H54 (cell line): Measurements from ENCODE around the gene KLF16.
"Not testable (repeated sequence)": the region's sequence is repeated elsewhere in the genome, so short reads cannot be mapped to it uniquely, and the experiment has no call there.

Source experiments
- DNase-seq: peaks from one replicate; pipeline ENCODE4 v3.0.0; 2011; ENCODE audit warnings: low spot score, mixed read lengths; ENCODE audit not compliant: insufficient read length
- FAIRE-seq: peaks from 3 replicates; lab custom pipeline; 2011; peaks lifted over from hg19 to GRCh38; lab: Jason Lieb, UNC
- POLR2A ChIP-seq: IDR thresholded peaks from 2 replicates; pipeline ENCODE4 v1.6.1; 2011; ENCODE audit warnings: low read depth, mild to moderate bottlenecking, low read length

Gene KLF16

DNA sequence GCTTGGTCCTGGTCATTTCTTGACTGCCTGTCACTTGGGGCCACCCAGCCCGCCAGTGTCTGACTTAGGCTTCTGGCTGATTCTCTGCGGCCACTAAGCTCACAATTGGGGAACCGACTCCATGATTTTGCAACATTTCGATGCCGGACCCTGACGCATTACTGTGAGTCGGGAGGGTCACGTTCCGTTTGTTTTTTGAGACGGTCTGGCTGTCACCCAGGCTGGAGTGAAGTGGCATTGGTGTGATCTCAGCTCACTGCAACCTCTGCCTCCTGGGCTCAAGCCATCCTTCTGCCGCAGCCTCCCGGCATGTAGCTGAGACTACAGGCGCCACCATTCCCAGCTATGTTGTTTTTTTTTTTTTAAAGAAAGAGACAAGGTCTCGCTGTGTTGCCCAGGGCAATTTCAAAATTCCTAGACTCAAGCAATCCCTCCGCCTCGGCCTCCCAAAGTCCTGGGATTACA lies 38.6 kb upstream of the KLF16 start:
- no peak for DNase-seq
- no peak for FAIRE-seq
- TF ChIP-seq POLR2A, result no peak

DNA sequence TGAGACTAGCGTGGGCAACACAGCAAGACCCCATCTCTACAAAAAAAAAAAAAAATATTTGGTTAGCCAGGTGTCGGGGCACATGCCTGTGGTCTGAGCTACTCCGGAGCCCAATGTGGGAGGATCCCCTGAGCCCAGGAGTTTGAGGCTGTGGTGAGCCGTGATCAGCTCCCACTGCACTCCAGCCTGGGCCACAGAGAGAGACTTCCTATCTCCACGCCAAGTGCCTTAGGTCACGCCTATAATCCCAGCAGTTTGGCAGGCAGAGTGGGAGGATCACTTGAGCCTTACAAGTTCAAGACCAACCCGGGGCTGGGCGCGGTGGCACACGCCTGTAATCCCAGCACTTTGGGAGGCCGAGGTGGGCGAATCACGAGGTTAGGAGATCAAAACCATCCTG lies 33.1 kb upstream of the KLF16 start:
- TF ChIP-seq POLR2A, result no peak
- no peak for DNase-seq
- FAIRE-seq, result no peak

DNA sequence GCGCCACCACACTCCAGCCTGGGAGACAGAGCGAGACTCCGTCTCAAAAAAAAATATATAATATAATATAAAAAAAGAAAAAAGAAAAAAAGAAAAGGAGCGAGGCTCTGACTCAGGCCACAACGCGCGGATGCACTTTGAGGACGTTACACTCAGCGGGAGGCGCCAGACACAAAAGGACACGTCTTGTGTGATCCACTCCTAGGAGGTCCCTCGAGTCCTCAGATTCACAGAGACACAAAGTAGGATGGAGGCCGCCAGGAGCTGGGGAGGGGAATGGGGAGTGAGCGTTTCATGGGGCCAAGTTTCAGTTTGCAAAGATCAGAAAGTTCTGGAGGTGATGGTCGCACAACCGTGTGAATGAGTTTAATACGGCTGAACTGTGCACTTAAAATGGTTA lies 30.4 kb upstream of the KLF16 start:
- DNase-seq (no peak), FAIRE-seq (no peak)
- no peak for TF ChIP-seq POLR2A

- DNase-seq (no peak), FAIRE-seq (no peak)
- no peak for TF ChIP-seq POLR2A
Observed at GRCh38 chr19:1889907-1890306, 26.5 kb upstream of the KLF16 start.

DNA sequence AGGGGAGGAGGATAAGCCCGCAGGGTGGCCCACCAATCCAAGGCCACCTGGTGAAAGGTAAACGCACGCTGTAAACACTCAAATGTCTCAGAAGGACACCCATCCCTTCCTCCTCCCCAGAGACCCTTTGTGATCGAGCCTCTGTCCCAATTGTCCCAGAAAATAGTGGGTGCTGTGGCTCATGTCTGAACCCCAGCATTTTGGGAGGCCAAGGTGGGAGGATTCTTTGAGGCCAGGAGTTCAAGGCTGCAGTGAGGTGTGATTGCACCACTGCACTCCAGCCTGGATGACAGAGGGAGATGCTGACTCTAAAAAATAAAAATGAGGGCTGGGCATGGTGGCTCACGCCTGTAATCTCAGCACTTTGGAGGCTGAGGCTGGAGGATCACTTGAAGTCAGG lies 25.0 kb upstream of the KLF16 start:
- TF ChIP-seq POLR2A, result no peak
- FAIRE-seq (no peak), DNase-seq (no peak)

DNA sequence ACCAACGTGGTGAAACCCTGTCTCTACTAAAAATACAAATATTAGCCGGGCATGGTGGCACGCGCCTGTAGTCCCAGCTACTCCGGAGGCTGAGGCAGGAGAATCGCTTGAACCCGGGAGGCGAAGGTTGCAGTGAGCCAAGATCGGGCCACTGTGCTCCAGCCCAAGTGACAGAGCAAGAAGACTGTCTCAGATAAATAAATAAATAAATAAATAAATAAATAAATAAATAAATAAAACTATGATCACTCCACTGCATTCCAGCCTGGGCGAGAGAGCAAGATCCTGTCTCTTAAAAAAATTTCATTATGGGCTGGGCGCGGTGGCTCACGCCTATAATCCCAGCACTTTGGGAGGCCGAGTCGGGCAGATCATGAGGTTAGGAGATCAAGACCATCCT lies 23.0 kb upstream of the KLF16 start:
- not testable (repeated sequence) for DNase-seq, FAIRE-seq

- DNase-seq (peak; percentile 93), FAIRE-seq (peak; percentile 33)
- peak; percentile 55; the same call in 1 of the 2 replicates for TF ChIP-seq POLR2A
Observed at GRCh38 chr19:1885398-1886119, 22.2 kb upstream of the KLF16 start, which contains the start of gene ABHD17A. Gene ABHD17A (minus strand): TSS chr19:1885496. CDS start chr19:1881566, 3,930 bp downstream.

DNA sequence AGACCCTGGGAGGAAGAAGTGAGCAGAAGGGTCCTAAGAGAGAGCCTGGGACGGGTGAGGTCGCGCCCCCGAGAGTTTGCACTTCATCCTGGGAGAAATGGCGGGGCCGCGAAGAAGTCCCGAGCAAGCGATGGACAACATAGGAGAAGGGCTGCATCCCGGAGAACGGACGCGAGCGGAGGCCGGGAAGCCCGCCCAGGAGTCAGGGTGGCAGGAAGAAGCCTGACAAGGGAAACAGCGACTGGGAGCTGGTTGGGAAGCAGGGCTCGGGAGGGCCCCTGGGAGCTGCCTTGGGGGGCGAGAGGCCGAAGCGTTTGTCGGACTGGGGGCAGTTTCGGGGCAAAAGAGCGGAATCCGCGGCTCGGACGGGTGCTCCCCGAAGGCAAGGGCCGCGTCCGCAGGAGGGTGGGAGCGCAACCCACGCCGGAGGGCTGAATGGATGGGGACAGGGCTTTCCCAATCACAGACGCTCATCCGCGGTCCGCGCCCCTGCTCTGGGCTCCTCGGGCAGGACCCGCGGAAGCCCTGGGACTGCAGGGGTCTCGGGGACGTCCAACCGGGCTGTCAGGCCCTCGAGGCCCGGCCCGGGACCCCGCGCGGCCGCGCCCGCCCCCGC lies 21.4 kb upstream of the KLF16 start:
- FAIRE-seq (no peak), DNase-seq (no peak)
- TF ChIP-seq POLR2A, result no peak

- no peak for DNase-seq
- FAIRE-seq, result no peak
- TF ChIP-seq POLR2A, result no peak
Observed at GRCh38 chr19:1884291-1884718, 20.9 kb upstream of the KLF16 start.

GRCh38 chr19:1883784-1884183 lies 20.4 kb upstream of the KLF16 start:
- no peak for FAIRE-seq
- DNase-seq, result no peak
- no peak for TF ChIP-seq POLR2A

GRCh38 chr19:1882786-1883692 lies 19.7 kb upstream of the KLF16 start:
- DNase-seq (no peak), FAIRE-seq (no peak)
- TF ChIP-seq POLR2A, result no peak

GRCh38 chr19:1882089-1882785 lies 18.9 kb upstream of the KLF16 start:
- FAIRE-seq, result no peak
- no peak for DNase-seq
- TF ChIP-seq POLR2A, result no peak

DNA sequence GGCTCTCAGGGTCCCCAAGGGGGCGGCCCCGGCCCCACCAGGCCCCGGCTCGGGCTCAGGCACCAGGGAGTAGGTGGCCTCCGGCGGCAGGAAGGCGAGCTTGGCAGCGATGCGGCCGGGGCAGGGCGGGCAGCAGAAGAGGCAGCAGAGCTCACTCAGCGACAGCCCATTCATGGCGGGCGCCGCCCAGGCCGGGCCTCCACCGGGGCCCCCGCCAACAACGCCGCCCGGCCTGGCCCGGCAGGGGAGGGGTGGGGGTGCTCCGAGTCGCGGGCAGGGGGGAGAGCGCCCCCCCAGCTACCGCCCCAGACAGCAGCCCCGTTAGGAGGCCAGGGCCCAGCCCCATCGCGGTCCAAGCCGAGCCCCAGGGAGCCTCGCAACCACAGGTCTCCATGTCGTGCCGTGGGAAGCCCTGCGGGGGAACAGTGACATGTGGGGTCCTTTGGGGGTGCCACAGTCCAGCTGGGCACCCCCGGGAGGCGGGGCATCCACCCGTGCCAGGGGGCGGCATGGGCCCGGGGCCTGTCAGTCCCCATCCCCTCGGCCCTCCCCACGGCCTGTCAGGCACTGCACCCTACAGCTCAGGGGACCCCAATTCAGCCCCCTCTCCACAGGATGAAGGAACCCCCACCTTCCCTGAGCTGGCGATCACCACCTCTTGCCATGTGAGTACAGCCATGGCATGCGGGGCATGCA lies 18.2 kb upstream of the KLF16 start:
- FAIRE-seq, DNase-seq: not testable (repeated sequence)
